HEK293 (cell line): Measurements from ENCODE around the gene COL9A2.

ENCODE experiments used
- BCL11B ChIP-seq: fragments of 450-650 bp; formaldehyde crosslinking; IDR thresholded peaks from 2 replicates; pipeline ENCODE4 v1.5.1; 2016; ENCODE audit warnings: low read depth, missing biosample characterization, missing genetic modification characterization
- ELK4 ChIP-seq: IDR thresholded peaks from 2 replicates; pipeline ENCODE4 v1.6.1; 2011; ENCODE audit warnings: mild to moderate bottlenecking, low read depth, low read length, borderline replicate concordance
- KLF8 ChIP-seq: fragments of 450-650 bp; formaldehyde crosslinking; IDR thresholded peaks from 2 replicates; pipeline ENCODE4 v1.5.1; 2016; ENCODE audit warnings: missing biosample characterization, missing genetic modification characterization
- MEIS1 ChIP-seq: sonication (generic); formaldehyde crosslinking; IDR thresholded peaks from 2 replicates; pipeline ENCODE4 v1.8.1; 2022; ENCODE audit warnings: missing genetic modification reagents, mild to moderate bottlenecking, borderline replicate concordance
- PRDM2 ChIP-seq: fragments of 450-650 bp; formaldehyde crosslinking; IDR thresholded peaks from 2 replicates; pipeline ENCODE4 v1.5.1; 2016; ENCODE audit warnings: missing biosample characterization, missing genetic modification characterization, borderline replicate concordance
- SP7 ChIP-seq: fragments of 450-650 bp; formaldehyde crosslinking; IDR thresholded peaks from 2 replicates; pipeline ENCODE4 v1.5.1; 2016; ENCODE audit warnings: missing biosample characterization, missing genetic modification characterization
- ZBTB10 ChIP-seq: fragments of 450-650 bp; formaldehyde crosslinking; IDR thresholded peaks from 2 replicates; pipeline ENCODE4 v1.5.1; 2016; ENCODE audit warnings: missing biosample characterization, missing genetic modification characterization
- ZBTB7A ChIP-seq: fragments of 450-650 bp; formaldehyde crosslinking; IDR thresholded peaks from 2 replicates; pipeline ENCODE4 v1.5.1; 2016; ENCODE audit warnings: low read depth, missing biosample characterization, missing genetic modification characterization
- ZFHX2 ChIP-seq: fragments of 450-650 bp; formaldehyde crosslinking; conservative IDR thresholded peaks from 2 replicates; pipeline ENCODE4 v1.5.1; 2016; ENCODE audit warnings: missing biosample characterization, missing genetic modification characterization
- ZFP37 ChIP-seq: fragments of 450-650 bp; formaldehyde crosslinking; IDR thresholded peaks from 2 replicates; pipeline ENCODE4 v1.5.1; 2016; ENCODE audit warnings: missing biosample characterization, missing genetic modification characterization
- ZNF138 ChIP-seq: fragments of 450-650 bp; formaldehyde crosslinking; IDR thresholded peaks from 2 replicates; pipeline ENCODE4 v1.5.1; 2016; ENCODE audit warnings: missing biosample characterization, missing genetic modification characterization, borderline replicate concordance
- ZNF184 ChIP-seq: fragments of 450-650 bp; IDR thresholded peaks from 2 replicates; pipeline ENCODE4 v1.5.1; 2018; ENCODE audit warnings: missing biosample characterization, mild to moderate bottlenecking, missing genetic modification characterization
- ZNF302 ChIP-seq: fragments of 450-650 bp; formaldehyde crosslinking; IDR thresholded peaks from 2 replicates; pipeline ENCODE4 v1.5.1; 2016; ENCODE audit warnings: missing biosample characterization, missing genetic modification characterization, low read depth
- ZNF335 ChIP-seq: fragments of 450-650 bp; formaldehyde crosslinking; conservative IDR thresholded peaks from 2 replicates; pipeline ENCODE4 v1.5.1; 2016; ENCODE audit warnings: missing biosample characterization, missing genetic modification characterization
- ZNF513 ChIP-seq: fragments of 450-650 bp; IDR thresholded peaks from 2 replicates; pipeline ENCODE4 v1.5.1; 2018; ENCODE audit warnings: missing biosample characterization, missing genetic modification characterization
- ZNF521 ChIP-seq: fragments of 450-650 bp; formaldehyde crosslinking; IDR thresholded peaks from 2 replicates; pipeline ENCODE4 v1.5.1; 2017; ENCODE audit warnings: missing biosample characterization, mild to moderate bottlenecking, missing genetic modification characterization
- ZNF530 ChIP-seq: fragments of 450-650 bp; formaldehyde crosslinking; IDR thresholded peaks from 2 replicates; pipeline ENCODE4 v1.5.1; 2016; ENCODE audit warnings: low read depth, missing biosample characterization, missing genetic modification characterization
- ZNF544 ChIP-seq: fragments of 450-650 bp; formaldehyde crosslinking; IDR thresholded peaks from 2 replicates; pipeline ENCODE4 v1.5.0; 2017; ENCODE audit warnings: missing biosample characterization, missing genetic modification characterization
- ZNF580 ChIP-seq: fragments of 450-650 bp; formaldehyde crosslinking; IDR thresholded peaks from 2 replicates; pipeline ENCODE4 v1.5.1; 2016; ENCODE audit warnings: missing biosample characterization, missing genetic modification characterization
- ZNF639 ChIP-seq: fragments of 450-650 bp; formaldehyde crosslinking; IDR thresholded peaks from 2 replicates; pipeline ENCODE4 v1.5.1; 2016; ENCODE audit warnings: missing biosample characterization, missing genetic modification characterization
- ZNF645 ChIP-seq: fragments of 450-650 bp; formaldehyde crosslinking; IDR thresholded peaks from 2 replicates; pipeline ENCODE4; 2016; ENCODE audit warnings: missing biosample characterization, missing genetic modification characterization
- ZNF664 ChIP-seq: fragments of 450-650 bp; formaldehyde crosslinking; IDR thresholded peaks from 2 replicates; pipeline ENCODE4 v1.5.1; 2016; ENCODE audit warnings: missing biosample characterization, missing genetic modification characterization
- ZNF843 ChIP-seq: fragments of 450-650 bp; formaldehyde crosslinking; IDR thresholded peaks from 2 replicates; pipeline ENCODE4 v1.5.1; 2016; ENCODE audit warnings: missing biosample characterization, missing genetic modification characterization
- ZSCAN5A ChIP-seq: fragments of 450-650 bp; formaldehyde crosslinking; IDR thresholded peaks from 2 replicates; pipeline ENCODE4 v1.5.1; 2016; ENCODE audit warnings: missing biosample characterization, missing genetic modification characterization

Gene COL9A2

GRCh38 chr1:40315239-40315794 lies 1.8 kb downstream of the COL9A2 start (continued):
- TF ChIP-seq ZNF664 (tag by site-specific recombination) (no peak), ZNF184 (tag by site-specific recombination) (no peak), ZNF513 (tag by site-specific recombination) (no peak), ZNF544 (tag by site-specific recombination) (no peak), ZBTB7A (tag by site-specific recombination) (no peak), ZFP37 (tag by site-specific recombination) (no peak), ZBTB10 (peak; percentile 38; the same call in 1 of the 2 replicates), PRDM2 (tag by site-specific recombination) (no peak), BCL11B (tag by site-specific recombination) (no peak), SP7 (tag by site-specific recombination) (no peak), ZNF580 (tag by site-specific recombination) (0 out of 2 replicates have a peak, but pooled peaks have one; percentile 16), MEIS1 (CRISPR knock-in tag) (no peak), ZSCAN5A (tag by site-specific recombination) (no peak), ZNF335 (tag by site-specific recombination) (no peak), ZFHX2 (no peak), KLF8 (tag by site-specific recombination) (0 out of 2 replicates have a peak, but pooled peaks have one; percentile 31), ZNF138 (tag by site-specific recombination) (no peak), ZNF843 (no peak), ZNF530 (tag by site-specific recombination) (no peak), ZNF639 (tag by site-specific recombination) (no peak), ZNF302 (tag by site-specific recombination) (no peak), ELK4 (no peak), ZNF645 (no peak), ZNF521 (tag by site-specific recombination) (no peak)
